DMS 273 treated with DMSO at 0.1 percent for 48 hours (cell line): ENCODE measurements around the gene CDK14.

ENCODE experiments used
- DNase-seq: peaks from one replicate; lab custom pipeline; 2025; lab: John Stamatoyannopoulos, UW

Gene CDK14

DNA sequence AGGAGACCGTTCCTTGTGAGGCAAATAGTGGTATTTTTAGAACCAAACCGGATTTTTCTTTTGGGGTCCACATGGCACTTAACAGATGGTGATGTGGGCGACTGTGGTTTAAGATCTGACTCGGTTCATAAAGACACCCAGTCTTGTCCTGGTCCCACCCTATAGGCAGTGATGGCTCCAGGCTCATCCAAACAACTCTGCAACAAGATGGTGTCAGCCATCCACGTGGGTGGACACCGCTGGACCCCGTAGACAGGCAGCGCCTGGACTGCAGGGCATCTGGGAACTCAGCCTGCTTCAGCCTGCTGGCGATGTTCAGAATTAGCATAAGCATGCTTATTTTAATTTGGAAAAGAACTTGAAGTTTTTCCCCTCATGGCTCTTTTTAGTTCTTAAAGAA lies 409.7 kb downstream of the CDK14 start:
- DNase-seq: no peak

GRCh38 chr7:91007371-91007770 lies 411.2 kb downstream of the CDK14 start:
- DNase-seq: no peak

DNA sequence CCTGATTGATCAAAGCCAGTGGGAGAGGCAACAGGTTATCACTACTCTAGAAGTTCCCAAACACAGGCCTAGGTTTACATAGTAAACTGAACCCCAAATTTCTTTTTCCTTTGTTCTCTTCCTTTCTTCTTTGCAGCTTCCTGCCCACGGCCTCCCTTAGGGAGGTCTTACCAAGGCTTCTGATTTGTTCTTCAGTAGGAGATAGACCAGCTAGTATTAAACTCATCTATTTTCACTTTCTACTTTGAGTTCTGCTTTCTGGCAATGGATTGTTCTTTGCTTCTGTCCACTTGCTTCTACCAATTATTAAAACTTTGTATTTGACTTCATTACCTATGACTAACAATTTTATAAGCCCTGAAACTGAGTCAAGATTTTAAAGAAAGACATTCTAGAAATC lies 417.0 kb downstream of the CDK14 start:
- no peak for DNase-seq

GRCh38 chr7:91019686-91020385 lies 423.7 kb downstream of the CDK14 start:
- DNase-seq: no peak

DNA sequence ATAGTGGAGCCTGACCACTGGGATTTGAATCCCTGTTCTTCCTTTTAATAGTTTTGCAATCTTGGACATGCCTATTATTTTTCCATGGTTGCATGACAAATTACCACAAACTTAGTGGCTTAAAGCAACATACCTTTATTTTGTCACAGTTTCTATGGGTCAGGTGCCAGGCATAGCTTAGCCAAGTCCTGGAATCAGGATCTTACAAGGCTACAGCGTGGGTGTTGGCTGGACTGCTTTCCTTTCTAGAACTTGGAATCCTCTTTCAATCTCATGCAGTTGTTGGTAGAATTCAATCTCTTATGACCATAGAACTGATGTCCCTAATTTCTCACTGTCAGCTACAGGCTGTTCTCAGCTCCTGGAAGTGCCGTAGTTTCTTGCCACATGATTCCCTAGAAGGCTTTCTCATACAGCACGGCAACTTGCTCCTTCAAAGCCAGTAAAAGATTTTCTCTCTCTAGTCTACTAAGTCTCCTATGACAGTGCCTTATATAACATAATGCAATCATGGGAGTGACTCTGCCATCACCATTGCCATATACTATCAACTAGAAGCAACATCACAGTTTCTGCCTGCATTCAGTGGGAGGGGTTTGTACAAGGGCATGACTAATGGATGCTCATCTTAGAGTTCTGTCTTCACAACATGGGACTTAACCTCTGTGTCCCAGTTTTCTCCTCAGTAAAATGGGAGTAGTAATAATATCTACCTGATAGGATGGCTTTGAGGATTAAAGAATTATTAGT lies 424.7 kb downstream of the CDK14 start:
- no peak for DNase-seq

DNA sequence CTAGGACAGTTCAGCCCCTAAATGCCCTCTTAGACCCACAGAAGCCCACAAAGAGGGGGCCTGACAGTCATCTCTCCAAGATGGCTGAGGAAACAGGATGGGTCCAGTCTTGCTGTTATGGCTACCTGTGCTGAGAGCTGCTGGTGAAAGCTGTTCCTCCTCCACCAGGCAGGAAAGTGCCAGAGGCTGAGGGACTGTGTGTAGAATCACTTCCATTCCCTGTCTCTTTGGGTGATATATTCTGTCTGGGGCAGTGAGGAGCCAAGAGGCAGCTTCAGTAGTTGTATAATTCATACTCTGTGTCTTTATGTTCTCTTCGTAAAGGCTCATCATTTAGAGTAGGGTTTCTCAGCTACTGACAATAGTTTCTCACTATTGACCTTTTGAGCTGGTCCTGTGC lies 425.8 kb downstream of the CDK14 start:
- DNase-seq: no peak

DNA sequence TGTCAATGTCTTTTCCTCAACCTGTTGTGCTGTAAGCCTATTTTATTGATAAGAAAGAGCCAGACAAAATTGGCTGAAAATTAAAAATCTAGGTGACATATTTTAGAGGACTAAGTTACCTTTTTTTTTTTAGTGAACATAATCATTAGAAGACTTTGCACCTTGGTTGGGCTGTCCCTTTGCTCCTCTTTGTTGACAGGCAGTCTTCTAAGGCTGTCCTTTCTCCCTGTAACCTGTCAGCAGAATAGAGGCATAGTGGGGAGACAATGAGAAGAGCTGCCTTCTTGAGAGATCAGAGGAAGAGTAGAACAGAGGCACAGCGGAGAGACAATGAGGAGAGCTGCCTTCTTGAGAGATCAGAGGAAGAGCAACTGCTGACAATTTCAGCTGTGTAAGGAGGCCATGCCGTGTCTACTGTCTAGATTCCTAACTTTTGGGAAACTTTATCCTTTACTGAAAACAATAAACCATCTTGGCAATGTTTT lies 429.8 kb downstream of the CDK14 start:
- DNase-seq: no peak

DNA sequence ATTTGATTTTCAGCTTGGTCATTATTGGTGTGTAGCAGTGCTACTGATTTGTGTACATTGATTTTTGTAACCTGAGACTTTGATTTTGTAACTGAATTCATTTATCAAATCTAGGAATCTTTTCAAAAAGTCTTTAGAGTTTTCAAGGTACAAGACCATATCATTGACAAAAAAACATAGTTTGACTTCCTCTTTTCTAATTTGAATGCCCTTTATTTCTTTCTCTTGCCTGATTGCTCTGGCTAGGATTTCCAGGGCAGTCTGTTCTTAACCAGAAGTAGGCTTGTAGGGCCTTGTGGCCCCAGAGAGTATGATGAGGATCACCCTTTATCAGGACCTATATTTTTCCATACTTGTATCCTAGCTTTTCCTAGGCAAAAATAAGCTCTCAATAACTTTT lies 433.6 kb downstream of the CDK14 start:
- no peak for DNase-seq

GRCh38 chr7:91030680-91031380 lies 434.7 kb downstream of the CDK14 start:
- no peak for DNase-seq

DNA sequence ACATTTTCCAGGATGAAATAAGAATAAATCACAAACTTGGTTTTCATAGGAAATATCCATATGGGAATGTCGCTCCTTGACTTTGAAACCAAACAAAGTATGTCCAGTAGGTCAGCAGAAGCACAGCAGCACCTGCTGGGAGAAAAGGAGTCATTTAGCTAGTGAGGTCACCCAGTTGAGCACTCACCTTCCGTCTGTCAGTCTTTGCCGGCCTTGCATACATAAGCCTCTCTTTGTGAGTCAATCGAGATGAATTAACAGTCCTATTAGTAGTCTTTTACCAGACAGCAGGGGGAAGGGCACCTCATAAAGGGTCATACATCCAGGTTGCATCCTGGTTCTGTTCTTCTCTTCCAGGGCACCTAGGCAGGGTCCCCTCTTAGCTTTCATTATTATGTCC lies 435.6 kb downstream of the CDK14 start:
- no peak for DNase-seq

DNA sequence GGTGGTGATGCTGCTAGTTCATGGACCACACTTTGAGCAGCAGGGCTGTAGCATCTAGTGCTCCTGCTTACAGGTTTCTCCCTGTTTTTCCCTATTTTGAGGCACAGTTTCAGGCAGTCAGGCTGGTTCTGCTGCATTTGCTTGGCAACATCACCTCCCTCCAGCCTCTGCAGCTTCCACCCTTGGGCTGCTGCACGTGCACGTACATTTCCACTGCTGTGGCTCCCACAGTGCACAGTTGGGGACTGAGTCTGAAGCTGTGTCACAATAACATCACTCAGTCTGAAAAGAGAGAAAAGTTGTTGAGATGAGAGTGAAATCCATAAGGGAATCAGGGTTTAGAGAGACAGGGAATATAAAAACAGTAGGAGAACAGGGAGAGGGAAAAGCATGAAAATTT lies 437.5 kb downstream of the CDK14 start:
- no peak for DNase-seq

- DNase-seq: peak; percentile 19
These were observed 438.6 kb downstream of the CDK14 start for GRCh38 chr7:91034459-91035368.

GRCh38 chr7:91039033-91039432 lies 442.9 kb downstream of the CDK14 start:
- no peak for DNase-seq

DNA sequence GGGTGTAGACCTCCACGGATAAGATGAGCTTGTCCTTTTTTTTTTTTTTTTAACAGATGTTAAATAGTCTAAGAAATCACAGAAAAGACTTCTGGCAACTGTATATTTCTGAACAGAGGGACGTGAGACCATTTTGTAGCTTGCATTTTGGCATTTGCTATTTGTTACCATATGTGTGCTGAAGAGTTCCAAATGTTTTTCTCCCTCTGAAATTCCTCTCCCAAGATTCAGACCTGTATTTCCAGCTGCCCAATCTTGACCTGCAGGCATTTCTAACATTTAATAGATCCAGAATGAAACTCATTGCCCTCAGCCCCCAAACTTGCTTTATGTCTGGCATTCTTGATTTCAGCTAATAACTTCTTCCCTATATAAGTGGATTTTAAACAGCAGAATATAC lies 445.0 kb downstream of the CDK14 start:
- DNase-seq: no peak

DNA sequence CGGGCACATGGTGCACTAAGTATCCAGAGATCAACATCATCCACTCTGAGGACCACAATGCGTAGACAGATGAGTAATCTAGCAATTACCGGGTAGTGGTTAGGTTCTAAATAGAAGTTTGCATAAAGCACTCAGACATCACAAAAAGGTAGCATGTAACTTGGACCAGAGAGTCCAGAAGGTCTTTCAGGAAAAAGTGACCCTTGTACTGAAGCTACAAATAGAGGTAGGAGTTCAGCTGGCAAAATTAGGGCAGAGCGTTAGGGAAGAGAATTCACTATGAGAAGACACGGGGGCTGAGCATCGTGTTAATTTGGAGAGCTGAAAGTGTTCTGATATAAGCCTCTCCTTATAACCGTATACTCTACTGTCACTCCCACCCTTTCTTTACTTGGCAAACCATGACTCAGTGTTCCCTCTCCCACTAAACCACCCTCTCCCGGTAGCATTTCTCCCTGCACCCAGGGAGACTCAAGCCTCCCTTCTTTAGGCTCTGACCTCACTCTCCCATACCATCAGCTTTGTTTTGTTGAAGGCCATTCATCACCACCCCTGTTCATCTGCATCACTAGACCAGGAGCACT lies 445.9 kb downstream of the CDK14 start:
- DNase-seq: no peak

DNA sequence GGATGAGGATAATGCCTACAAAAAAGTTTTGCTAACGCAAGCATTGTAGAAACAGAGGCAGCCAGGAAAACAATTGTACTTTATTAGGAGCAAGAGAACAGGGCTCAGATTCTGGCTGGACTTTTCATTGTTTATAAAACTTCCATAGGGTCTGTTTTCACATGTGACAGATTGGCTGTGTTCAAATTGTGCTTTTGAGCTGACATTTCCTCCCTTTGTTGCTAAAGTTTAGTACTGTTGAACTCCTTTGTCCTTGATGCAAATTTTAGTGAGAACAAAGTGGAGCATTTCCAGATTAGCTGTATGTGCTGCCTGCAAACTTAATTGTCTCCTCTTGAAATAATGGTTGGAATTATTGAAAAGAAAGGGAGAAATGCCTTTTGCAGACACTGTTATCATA lies 447.1 kb downstream of the CDK14 start:
- DNase-seq: no peak

GRCh38 chr7:91043924-91044645 lies 448.0 kb downstream of the CDK14 start:
- DNase-seq: no peak

DNA sequence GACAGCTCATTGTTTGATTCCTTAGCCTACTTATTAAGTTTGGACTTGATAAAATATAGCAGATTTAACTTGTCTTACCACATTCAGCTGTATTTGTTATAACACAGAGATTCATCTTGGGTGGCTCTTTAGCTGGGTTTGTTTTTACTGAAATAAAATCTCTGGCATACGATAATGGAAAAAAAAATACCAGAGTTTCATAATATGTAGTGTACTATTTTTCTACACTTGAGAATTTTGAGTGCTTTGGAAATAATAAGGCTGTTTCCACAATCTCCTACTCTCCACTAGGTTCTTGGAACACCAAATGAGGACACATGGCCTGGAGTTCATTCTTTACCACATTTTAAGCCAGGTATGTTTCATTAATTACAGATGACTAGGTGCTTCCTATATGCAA lies 449.5 kb downstream of the CDK14 start:
- no peak for DNase-seq

DNA sequence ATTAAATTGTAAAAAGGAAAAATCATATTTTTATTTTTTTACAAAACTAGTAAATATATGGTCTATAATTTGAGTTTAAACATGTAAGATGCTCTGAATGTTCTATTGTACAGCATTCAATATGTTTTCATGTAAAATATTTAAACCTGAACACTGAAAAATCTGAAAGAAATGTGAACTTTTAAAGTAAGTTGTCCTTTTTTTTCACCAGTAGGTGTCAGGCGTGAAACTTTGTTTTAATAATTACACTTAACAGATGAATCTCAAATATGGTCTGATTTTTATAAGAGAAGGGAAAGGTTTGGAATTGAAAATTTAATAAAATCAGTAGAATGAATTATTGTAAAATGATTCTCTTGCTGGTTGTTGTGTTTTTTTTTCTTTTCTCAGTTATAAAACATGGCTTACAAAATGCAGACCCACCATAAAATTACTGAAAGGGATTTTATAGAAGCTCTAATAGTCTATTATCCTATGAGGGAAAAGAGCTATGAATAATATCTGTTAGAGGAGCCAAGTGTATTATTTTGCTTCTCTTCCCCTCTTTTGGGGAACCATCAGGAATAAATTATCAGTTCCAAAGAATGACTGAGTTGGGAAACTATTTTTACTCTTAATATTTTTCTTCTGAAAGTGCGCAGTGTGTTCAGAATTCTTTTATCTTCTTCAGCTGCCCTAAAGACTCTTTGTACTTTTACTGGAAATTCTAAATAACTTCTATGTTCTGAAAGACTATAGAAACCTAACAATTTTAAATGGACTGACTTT lies 450.4 kb downstream of the CDK14 start:
- no peak for DNase-seq

DNA sequence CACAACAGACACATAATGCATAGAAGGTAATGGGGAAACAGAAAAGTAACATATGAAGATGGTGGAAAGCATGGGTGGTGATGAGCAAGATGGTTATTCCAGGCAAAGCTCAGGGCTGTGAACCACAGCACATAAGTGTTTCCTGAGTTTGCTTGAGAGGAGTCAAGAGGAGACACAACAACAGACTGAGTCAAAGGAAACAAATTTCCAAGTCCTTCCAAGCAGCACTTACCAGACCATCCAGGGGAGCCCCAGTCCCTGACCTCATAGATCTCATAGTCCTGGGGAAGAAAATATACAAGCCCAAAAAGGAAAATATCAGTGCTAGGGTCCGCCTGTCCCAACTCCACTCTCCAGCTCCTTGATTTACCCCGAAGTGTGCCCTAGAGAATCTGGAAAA lies 451.5 kb downstream of the CDK14 start:
- DNase-seq: no peak
